Right atrium auricular region (tissue), 2 donors: ENCODE results near the gene BANP. TPM values are rescaled to one million over a fixed set of nuclear protein-coding genes. Genes with fewer than 3 reads are reported as not detected.

Experiments
- DNase-seq: peaks from one replicate; pipeline ENCODE4 v3.0.0-alpha.2; 2019; ENCODE audit warnings: low spot score
- H3K27ac ChIP-seq, 2 donors: fragments of 200-600 bp; sonication (generic); 1 replicate in 1 of 2; 2 replicates in 1 of 2; pipeline ENCODE4 v1.5.1; 2016 to 2019
- H3K27me3 ChIP-seq, 2 donors: fragments of 200-600 bp; sonication (generic); one replicate each; pipeline versions ENCODE4 v1.5.1 to v1.6.0; 2017 to 2019
- H3K36me3 ChIP-seq: fragments of 200-600 bp; sonication (generic); one replicate; pipeline ENCODE4 v1.5.1; 2016
- H3K4me1 ChIP-seq, 2 donors: fragments of 200-600 bp; sonication (generic); one replicate each; pipeline versions ENCODE4 v1.5.1 to v1.6.0; 2017 to 2019
- H3K4me3 ChIP-seq, 2 donors: fragments of 200-600 bp; sonication (generic); 1 replicate in 1 of 2; 2 replicates in 1 of 2; pipeline ENCODE4 v1.5.1; 2017 to 2019; ENCODE audit warnings: mild to moderate bottlenecking in 1 of 2, moderate library complexity in 1 of 2
- H3K9me3 ChIP-seq, 2 donors: fragments of 200-600 bp; sonication (generic); one replicate each; pipeline ENCODE4 v1.5.1; 2019
- total RNA-seq, 2 donors: library from RNA; depleted of rRNA; stranded (reverse); fragments of >200 nt; gene quantifications; one replicate each; pipeline ENCODE4 v1.1.0, GENCODE V29; 2016
- TF ChIP-seq, protein P1 (sequence below), 2 donors: fragments of 200-600 bp; sonication (generic); IDR thresholded peaks; one replicate each; pipeline ENCODE4 v1.5.1; 2019; ENCODE audit warnings: antibody characterized with exemption in 2 of 2

Gene BANP
- total RNA-seq, 2 donors from 2014 or later, result 10.4 to 14.4 TPM

DNA sequence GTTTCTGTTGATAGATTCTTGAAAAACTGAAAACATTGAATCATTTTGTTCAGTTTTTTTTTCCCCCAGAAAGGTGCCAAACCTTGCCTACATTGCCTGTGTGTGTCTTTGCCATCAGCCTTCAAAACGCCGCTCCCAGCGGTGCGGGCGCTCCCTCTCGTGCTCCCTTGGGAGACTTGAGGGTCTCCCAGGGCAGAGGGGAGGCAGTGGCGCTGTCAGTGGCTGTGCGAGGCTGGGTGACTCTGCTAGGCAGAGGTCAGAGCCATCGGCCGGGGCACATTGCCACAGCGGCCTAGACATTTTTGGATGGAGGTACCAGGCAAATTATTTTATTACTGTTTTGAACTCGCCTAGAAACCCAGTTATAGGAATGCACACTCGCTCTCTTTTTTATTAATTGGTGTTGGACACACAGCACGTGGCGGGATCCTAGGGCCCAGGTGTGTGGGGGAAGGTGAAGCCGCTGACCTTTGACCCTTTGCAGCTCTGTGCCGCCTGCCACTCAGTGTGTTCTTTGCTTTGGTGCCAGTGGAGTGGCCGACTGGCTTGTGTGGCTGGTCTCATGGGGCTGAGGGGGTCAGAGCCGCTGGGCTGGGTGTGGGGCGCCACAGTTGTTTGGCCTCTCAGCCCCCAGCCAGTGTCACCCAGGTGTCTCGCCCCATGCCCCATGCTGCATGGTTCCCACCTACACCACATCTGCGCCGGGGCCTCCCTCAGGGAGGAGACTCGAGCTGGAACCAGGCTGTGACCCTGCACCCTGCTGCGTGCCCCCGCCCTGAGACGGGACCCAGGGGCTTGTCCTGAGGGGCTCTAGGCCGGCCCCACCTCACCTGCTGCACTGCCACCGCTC lies 115.7 kb downstream of the BANP start:
- TF ChIP-seq, protein P1, sequence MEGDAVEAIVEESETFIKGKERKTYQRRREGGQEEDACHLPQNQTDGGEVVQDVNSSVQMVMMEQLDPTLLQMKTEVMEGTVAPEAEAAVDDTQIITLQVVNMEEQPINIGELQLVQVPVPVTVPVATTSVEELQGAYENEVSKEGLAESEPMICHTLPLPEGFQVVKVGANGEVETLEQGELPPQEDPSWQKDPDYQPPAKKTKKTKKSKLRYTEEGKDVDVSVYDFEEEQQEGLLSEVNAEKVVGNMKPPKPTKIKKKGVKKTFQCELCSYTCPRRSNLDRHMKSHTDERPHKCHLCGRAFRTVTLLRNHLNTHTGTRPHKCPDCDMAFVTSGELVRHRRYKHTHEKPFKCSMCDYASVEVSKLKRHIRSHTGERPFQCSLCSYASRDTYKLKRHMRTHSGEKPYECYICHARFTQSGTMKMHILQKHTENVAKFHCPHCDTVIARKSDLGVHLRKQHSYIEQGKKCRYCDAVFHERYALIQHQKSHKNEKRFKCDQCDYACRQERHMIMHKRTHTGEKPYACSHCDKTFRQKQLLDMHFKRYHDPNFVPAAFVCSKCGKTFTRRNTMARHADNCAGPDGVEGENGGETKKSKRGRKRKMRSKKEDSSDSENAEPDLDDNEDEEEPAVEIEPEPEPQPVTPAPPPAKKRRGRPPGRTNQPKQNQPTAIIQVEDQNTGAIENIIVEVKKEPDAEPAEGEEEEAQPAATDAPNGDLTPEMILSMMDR (IDR thresholded peaks at IDR 0.05), result no peak
- no peaks in the 10 kb centered on the region for H3K27me3 ChIP-seq
- no peak for DNase-seq
- no peak overlapping the region for H3K27ac ChIP-seq
- H3K9me3 ChIP-seq, result no peaks in the 10 kb centered on the region
- peaks cover 26% of the 10 kb centered on the region for H3K36me3 ChIP-seq
- no peak overlapping the region for H3K4me3 ChIP-seq
- H3K4me1 ChIP-seq, result peaks cover 0 to 22% of the 10 kb centered on the region in 2 donors

DNA sequence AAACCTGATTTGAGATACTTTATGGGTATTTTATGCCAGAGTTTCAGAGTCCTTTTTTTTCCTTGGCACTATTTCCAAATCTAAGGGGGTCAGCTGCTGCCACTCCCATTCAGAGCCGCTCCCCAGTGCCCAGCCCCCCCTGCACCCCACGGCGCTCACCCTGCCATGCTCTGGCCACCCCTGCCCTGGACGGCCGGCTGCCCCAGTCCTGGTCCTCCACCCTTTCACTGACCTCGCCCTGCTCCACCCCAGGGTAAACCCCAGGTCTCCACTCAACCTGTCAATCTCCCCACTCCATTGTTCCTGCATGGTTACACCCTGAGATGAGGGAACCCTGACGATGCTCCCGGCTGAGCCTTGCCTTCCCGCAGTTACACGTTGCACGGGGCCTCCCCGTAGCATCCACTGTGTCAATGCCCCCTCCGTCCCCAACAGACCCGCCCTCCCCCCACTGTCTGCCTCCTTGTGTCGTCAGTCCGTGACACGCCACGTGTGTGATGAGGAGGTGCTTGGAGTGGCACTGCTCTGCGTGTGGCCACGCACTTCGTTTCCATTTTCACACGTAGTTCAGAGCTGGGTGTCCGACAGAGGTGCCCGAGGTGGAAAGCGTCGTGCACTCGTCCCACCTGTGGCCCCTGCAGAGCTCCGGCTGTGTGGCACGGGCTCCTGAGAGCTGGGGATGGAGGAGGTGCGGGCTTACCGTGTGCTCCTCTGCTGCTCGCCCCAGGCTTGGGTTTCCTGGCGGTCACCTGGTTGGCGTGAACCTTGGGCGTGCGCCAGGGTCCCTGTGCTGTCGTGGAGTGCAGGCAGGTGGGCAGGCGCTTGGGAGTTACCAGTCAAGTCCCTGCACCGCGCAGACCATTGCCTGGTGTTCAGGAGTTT lies 116.5 kb downstream of the BANP start:
- DNase-seq, result no peak
- TF ChIP-seq, protein P1 (IDR thresholded peaks at IDR 0.05), result no peak
- peaks cover 35% of the 10 kb centered on the region for H3K36me3 ChIP-seq

DNA sequence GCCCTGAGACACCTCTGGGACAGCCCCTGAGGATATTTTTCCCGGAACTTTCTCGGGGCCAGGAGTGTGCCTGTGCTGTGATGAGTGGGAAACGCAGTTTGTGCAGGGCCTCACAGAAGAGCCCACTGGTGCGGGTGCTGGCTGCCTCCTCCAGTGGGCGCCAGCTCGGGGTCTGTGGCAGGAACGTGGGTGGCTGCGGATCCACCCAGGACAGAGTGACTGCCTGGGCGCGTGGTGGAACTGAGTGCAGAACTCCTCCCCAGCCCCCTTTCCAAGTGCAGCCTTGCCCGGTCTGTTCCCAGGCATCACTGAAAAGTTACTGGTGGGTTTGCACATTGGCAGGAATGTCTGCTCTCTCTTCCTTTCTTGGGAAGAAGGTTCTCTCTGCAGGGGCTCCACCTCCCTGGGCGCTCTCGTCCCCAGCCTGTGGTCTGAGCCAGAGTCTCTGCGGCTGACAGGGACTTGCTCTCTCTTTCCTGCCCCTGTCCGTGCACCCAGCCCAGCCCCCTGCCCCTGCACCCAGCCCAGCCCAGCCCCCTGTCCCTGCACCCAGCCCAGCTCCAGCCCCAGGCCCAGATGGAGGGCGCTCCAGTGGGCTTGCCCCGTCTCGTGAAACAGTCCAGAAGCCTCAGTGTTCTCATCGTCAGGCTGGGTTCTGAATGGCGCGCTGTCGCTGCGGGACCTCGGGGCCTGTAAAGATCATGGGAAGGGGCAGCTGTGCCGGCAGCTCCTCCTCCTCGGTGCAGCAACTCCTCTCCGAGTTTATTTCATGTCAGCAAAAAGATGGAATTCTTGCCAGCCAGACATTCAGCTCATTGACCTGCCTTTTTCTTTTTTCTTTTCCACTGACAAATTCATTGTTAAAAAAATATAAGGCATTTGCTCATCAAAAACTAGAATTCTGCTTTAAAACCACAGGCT lies 117.5 kb downstream of the BANP start:
- Histone ChIP-seq H3K36me3 (peaks cover 42% of the 10 kb centered on the region), H3K9me3 (no peaks in the 10 kb centered on the region), H3K27me3 (no peaks in the 10 kb centered on the region), H3K4me3 (no peak overlapping the region), H3K4me1 (peaks cover 0 to 4% of the 10 kb centered on the region in 2 donors), H3K27ac (no peak overlapping the region)
- DNase-seq, result no peak
- TF ChIP-seq, protein P1 (IDR thresholded peaks at IDR 0.05), result no peak

More for the DNA sequence above, 116.5 kb downstream of the BANP start:
- no peaks in the 10 kb centered on the region for H3K9me3 ChIP-seq
- H3K27me3 ChIP-seq, result no peaks in the 10 kb centered on the region
- no peak overlapping the region for H3K27ac ChIP-seq
- H3K4me1 ChIP-seq, result peaks cover 0 to 14% of the 10 kb centered on the region in 2 donors
- H3K4me3 ChIP-seq, result no peak overlapping the region

DNA sequence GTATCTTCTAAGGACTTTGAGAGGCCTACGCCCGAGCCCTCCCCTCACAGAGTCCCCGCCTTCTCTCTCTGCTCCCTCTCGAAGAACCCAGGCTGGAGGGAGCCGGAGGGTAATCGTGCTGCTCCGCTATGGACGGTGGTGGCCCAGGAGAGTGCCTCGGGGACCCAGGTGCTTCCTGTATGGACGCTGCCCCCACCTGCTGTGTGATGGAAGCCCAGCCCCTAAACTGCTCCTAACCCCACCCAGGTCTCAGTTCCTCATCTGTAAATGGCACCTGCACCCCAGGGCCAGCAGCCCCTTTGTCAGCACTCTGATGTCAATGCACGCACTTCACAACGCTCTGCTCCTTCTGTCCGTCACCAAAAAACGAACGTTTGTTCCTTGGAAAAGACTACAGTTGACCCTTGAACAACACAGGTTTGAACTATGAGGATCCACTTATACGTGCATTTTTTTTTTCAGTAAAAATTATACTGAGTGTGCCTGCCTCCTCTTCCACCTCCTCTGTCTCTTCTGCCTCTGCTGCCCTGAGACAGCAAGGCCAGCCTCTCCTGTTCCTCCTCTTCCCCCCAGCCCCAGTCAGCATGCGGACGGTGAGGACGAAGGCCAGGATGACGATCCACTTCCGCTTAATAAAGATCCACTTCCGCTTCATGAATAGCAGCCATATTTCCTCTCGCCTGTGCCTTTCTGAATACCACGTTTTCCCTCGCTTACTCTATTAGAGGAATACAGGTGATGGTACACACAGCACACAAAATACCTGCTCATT lies 118.3 kb downstream of the BANP start:
- Histone ChIP-seq H3K9me3 (no peaks in the 10 kb centered on the region), H3K27me3 (no peaks in the 10 kb centered on the region), H3K36me3 (peaks cover 47% of the 10 kb centered on the region), H3K4me3 (no peak overlapping the region), H3K27ac (no peak overlapping the region), H3K4me1 (no peaks in the 10 kb centered on the region)
- DNase-seq, result no peak
- TF ChIP-seq, protein P1 (IDR thresholded peaks at IDR 0.05), result no peak

DNA sequence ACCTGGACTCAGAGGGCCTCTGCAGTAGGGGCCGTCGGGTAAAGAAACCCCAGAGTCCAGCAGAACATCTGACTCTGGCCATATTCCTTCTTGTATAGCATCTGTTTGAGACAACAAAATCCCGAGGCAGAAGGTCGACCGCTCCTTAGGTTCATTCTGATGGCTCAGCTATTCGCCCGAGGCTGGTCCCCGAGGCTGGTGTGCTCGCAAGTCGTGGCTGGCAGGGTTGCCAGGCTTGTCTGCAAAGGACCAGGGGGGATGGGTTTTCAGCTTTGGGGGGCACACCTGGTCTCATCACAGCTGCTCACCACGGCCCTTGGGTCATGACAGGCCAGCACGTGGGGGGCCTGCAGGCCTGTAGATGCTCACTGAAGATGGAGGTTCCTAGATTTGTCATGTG lies 119.1 kb downstream of the BANP start:
- H3K27me3 ChIP-seq, result no peaks in the 10 kb centered on the region
- H3K27ac ChIP-seq, result no peak overlapping the region
- no peaks in the 10 kb centered on the region for H3K9me3 ChIP-seq
- H3K4me1 ChIP-seq, result no peaks in the 10 kb centered on the region
- no peak for DNase-seq
- TF ChIP-seq, protein P1 (IDR thresholded peaks at IDR 0.05), result no peak
- H3K4me3 ChIP-seq, result no peak overlapping the region
- peaks cover 47% of the 10 kb centered on the region for H3K36me3 ChIP-seq
